ENCODE data around the gene PAX5.
"Not testable (repeated sequence)": the region's sequence is repeated elsewhere in the genome, so short reads cannot be mapped to it uniquely, and the experiment has no call there.

Gene PAX5

DNA sequence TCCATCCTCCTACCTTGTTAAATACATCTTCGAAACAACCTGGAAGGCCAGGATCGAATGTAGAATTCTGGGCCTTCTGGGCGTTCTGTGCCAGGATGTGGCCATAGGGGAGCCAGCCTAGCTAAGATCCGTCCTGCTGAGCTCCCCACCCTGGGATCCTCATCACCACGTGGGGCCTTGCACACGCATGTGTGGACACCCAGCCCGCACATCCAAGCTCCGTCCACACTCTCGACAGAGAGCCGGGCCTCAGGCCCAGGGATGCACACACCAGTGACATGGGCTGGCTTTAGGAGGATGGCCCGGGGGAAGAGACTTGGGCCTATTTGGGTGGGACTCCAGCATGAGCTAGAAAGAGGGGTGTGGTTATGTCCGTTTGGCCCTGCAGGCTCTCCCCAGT, 154.0 kb downstream of the PAX5 start:
- no peak for DNase-seq (ENCODE audit: low read depth, low spot score)

DNA sequence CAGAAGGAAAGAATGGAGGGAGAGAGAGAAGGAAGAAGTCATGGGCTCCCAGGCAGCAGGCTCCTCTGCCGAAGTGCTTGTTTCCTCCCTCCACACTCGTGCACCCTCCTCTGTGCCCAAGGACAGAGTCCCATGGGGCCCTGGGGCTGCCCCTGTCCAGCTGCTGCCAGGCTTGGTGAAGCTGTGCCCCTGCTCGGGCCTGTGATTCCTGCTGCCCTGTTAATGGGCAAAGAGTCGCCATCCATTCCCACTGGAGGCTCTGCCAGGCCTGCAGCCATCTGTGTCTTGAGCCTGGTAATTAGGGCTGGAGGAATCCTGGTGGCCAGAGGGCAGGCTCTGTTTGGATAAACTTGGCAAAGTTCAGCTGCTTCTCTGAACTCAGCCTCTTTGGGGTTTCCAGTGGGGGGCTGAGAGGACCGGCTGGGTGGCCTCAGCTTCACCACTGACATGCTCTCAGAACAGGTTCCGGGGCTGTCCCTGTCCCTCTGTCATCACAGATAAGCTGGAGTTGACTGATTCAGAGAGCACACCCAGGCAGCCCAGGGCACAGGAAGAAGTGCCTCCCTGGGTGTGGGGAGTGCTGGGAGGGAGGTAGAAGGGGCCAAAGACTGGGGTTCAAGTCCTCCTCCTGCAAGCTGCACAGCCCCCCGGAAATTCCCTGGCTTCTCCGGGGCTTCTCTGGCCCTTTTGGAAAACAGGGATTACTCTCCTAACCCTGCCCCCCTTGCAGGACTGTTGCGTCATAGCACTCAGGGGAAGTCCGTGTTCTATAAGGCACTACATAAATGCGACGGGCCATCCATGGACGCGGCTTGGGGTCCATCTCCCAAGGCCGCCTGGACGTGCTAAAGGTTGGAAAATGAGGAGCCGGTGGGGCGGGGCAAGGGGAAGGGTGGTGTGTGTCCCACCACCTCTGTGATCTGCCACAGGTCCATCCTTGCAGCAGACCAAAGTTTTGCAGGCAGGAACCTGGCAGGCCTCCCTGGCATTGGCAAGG, 154.8 kb downstream of the PAX5 start:
- no peak for DNase-seq (ENCODE audit: low read depth, low spot score)

DNA sequence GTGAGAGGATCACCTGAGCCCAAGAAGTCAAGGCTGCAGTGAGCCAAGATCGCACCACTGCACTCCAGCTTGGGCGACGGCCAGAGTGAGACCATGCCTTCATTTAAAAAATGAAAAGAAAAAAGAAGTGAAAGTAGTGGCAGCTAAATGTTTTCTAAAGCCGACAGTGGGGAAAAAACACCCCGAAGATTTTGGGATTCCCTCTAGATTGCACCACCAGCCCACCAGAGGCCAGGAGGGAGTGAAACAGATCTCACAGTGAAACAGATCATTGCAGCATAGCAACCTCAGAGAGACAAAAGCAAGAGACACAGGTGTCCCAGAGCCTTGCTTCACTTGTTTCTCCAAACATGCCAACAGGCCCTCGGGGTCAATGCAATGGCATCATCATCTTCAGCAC, 156.8 kb downstream of the PAX5 start:
- no peak for DNase-seq (ENCODE audit: low read depth, low spot score)

DNA sequence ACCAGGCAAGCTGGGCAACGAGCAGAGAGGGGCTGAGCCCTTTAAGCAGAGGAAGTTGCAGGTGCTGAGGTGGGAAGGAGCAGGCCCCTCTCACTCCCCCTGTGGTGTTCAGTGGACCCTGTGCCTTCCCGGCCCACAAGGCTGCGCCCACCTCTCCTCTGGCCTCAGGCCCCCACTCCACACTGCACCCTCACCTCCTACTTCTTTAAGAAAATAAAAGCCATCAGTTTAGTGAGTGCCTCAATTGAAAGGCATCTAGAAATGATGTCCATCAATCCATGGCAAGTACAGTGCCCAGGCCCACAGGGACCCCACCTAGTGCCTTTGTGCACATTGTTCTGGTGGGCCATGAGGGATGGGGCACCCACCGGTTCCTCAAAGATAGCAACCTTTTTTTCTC, 158.0 kb downstream of the PAX5 start:
- DNase-seq (ENCODE audit: low read depth, low spot score), result no peak

DNA sequence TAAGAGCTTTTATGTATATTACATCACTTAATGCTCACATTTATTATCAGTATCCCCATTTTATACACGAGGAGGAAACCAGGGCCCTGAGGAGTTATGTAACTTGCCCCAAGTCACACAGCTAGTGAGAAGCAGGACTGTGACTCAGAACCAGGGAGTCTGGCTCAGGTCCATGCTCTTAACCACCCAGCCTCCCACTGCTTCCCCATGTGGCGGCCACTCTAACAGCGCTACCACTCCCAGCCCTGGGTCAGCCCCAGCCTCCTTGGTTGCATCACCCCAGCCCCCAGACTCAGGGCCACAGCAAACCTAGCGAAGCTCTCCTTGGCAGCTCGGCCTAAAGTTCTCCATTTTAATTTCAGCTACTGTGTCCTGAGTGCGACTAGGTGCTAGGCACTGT, 159.1 kb downstream of the PAX5 start:
- DNase-seq (ENCODE audit: low read depth, low spot score), result no peak

DNA sequence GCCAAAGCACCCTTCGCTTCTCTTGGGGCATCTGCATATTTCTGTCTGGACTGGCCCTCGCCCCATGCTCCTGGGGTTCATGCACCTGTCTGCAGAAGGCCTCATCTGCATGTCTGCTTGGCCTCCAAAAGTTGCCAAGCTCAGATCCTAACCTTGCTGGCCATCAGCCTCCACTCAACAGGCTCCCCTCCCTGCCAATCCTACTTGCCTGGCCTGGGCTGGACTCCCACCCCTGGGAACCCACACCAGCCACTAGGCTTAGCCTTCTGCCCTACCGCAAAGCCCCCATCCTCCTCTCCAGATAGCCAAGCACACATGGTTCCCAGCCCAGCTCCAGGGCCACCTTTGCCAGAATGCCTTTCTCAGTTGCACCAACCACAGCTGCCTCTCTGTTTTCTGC, 159.8 kb downstream of the PAX5 start:
- DNase-seq (ENCODE audit: low read depth, low spot score), result no peak

DNA sequence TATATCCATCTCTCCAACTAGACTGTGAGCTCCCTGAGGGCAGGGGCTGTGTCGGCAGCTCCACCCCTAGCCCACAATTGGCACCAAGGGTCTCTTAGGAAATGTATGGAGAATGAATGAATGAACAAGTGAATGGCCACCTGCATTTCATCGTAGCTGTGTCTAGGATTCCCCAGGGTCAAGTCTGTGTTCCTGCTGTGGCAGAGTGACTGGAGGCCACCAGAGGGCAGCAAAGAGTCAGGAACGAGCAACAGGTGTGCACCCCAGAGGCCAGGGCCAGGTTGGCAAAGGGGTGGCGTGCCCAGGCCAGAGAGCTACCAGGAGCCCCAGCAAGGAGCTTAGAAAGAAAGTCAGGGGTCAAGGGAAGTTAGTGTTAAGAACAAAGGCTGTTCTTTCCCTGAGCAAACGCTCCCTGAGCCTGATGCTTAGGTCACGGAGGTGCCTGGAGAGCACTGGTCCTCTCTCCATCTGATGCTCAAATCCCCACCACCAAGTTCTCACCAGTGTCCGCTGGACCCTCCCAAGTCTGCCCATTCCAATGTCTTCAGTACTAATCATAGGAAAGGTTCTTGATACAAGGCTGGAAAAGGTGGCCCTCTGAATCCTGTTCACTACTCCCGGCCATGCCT, 160.7 kb downstream of the PAX5 start:
- DNase-seq (ENCODE audit: low read depth, low spot score), result no peak

DNA sequence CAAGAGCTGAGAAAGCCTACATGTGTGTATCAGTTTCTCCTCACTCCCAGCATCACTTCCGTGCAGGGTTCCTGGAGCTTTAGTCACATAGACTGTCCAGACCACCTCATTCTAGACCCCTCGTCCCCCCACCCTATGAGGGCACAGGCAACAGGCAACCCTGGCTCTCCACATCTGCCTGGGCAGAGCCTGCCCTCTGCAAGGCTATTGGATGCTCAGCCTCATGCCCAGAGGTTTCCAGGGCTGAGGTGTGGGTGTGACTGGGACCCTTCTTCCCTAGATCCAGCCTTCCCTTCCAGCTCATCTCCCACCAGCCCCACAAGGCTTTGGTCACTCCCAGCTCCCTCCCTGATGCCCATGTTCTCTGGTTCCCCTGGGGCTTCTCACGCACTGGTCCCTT, 161.4 kb downstream of the PAX5 start:
- no peak for DNase-seq (ENCODE audit: low read depth, low spot score)

DNA sequence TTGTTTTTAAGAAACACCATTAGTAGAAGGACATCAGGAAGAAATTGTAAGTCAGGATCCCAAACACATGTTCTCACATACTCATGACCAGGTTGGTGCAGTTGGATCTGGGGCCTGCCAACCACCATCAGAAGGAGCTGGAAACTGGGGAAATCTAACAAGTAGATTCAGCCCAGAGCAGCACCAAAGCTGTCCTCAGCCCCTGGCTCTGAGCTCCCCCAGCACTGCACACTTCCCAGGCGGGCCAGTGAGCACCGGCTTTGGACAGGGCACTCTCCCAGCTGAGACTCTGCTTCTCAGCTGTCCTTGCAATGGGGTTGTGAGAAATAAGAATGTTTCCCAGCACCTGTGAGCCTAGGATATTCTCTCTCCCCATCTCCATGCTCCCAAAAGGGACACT, 162.5 kb downstream of the PAX5 start:
- DNase-seq (ENCODE audit: low read depth, low spot score), result no peak

DNA sequence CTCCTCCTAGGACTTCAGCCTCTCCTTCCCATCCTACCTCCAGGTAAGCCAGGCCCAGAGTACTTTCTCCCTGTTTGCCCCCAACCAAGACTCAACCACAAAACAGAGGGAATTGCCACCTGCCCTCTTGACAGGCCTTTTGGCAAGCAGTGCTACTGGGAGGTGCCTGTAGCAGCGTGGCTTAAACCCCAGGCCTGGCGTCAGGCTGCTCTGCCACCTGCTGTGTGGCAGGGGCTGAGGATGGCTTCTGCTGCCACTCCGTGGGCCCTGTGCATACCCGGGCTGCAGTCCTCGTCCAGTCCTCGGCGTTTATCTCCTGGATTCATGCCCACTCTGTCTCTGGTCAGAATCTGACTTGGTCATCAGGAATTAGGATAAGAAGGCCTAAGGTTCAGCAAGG, 163.1 kb downstream of the PAX5 start:
- no peak for DNase-seq (ENCODE audit: low read depth, low spot score)

DNA sequence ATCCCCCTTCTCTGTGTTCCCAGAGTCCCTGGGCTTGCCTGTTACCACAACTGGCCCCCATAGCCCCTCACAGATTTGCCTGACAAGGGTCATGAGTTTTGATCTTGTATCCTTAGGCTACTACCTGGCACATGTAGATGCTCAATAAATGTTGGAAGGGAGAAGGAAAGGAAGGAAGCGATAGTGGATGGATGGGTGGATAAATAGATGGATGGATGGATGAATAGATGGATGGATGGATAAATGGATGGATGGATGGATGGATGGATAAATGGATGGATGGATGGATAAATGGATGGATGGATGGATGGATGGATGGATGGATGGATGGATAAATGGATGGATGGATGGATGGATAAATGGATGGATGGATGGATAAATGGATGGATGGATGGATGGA, 164.5 kb downstream of the PAX5 start:
- not testable (repeated sequence) for DNase-seq (ENCODE audit: low read depth, low spot score)

DNA sequence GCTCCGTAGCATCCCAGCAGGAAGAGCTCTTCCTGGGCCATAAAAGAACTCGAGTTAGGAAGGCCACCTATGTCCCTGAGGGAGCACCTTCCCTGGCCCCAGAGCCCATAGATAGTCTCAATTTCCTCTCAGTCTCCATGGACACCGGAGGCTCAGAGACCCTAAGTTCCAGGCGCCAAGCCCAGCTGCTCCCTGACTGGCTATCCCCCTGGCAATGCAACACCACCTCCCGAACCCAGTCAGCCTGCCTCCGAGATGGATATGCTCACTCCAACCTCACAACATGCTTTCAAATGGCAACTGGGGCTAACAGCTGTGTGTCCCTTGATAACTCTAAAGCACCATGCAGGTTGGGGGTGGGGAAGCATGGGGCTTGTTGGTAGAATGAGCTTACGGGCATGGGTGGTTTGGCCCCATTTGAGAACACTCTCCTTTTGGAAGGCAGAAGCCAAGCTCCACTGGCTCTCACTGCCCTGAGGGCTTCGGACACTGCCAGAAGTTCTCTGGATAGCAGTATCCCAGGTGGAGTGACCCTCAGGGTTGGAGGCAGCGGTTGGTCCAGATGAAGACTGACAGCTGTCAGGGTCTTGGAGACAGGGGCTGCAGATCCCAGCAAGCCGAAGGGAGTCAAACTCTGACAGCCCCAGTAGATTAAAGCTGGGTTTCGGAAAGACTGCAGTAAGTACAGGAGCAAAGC, 165.3 kb downstream of the PAX5 start:
- no peak for DNase-seq (ENCODE audit: low read depth, low spot score)

DNA sequence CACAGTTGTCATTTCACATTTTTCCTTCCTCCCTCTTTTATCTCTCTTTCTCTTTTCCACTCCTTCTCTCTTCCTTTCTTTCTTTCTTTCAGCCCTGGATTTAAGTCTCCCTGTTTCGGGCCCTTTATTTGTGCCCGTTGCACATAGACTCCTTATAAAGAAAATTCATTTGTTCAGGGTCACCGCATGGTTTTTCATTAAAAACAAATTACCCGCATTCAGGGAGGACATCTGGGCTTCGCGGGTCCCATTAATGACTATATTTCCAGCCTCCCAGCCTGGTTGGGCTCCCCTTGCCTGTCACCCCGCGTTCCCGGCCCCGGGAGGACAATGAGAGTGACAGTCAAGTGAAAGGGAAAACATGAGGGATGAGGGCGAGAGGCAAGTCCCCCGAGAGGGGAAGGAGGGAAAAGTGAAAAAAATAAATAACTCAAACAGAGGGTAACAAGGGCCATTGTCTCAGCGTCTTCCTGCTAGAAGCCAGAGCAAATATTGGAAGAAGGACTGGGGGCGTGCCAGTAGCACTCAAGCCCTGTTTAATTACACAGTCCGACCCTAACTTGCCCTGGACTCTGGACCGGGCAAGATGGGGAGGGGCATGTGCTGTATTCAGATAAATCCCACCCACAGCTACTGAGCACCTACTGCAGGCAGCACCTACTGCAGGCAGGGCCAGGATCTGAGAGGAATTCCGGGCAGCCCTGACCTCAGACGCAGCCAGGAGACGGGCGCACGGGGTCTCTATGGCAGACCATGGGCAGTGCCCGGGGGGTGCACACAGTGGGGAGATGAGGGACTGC, 166.2 kb downstream of the PAX5 start:
- DNase-seq (ENCODE audit: low read depth, low spot score), result no peak

DNA sequence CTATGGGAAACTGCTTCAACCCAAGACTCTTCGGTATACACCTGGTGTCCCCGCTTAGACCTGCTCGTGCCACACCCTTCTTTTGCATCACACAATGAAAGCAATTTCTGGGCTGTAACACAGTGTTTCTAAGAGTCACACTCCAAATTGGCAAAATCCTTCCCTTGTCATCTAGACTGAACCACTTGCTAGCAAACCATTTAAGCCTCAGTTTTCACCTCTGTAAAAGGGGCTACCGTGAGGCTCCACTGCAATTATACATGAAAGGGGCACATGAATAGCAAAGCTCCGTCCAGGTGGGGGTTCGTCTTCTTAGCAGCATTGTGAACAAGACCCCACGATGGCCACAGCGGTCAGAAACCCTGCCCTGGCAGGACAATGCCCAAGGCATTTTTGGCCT, 166.8 kb downstream of the PAX5 start:
- DNase-seq (ENCODE audit: low read depth, low spot score), result no peak

DNA sequence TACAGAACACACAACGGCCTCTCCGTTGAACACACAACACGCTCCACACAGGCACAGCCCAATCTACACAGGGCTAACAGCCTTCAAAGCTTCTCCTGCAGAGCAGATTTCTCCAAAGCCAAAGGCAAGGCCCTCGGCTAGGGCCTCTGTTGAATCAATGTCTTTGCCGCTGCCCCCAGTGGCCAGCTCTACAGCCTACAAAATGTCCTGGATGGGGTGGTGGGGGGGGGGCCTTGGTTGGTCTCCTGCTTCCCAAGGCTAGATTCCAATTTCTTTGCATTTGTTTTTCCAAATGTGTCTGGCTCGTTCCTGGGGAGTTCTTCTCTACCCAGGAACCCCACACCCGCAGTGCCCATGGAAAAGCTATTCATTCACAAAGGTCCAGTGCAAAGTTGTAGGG, 167.2 kb downstream of the PAX5 start:
- DNase-seq (ENCODE audit: low read depth, low spot score), result no peak

DNA sequence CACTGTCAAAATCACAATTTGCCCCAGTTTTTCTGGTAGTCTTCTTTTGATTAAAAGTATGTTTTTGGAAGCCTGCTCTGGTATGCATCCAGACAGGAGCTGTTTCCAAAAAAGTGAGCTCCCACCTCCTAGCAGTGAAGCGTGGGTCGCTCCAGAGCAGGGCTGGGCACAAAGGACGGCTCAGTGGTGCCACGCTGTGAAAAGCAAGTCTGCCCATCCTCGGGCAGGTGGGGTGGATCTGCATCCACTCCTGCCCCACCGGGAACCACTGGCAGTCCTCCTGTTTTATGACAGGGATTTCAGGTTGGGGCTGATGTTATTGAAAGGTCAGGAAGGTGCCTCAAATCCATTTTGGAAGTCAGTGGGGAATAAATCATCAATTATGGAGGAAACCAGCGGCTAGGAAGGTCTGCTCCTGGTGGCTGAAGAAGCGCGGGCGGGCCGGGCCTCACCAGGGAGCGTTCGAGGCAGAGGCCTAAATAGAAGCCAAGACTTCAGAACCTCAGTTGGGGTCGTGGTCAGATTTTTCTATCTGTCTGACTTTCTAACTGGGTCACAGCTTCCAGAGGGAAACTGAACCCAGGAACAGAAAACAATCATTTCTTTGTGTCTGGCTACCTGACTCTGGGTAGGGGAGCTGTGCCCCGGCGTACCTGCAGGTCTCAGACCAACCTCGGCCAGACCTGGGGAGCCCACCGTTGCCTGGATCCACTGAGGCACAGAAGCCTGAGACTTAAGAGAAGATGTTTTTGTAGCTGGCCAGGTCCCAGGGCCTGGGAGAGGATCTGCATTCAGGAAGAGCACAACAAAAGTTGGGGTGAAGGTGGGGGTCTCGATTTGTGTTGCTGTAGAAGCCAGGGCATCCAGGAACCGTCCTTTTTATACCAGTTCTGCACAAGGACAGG, 168.1 kb downstream of the PAX5 start:
- DNase-seq (ENCODE audit: low read depth, low spot score), result no peak

DNA sequence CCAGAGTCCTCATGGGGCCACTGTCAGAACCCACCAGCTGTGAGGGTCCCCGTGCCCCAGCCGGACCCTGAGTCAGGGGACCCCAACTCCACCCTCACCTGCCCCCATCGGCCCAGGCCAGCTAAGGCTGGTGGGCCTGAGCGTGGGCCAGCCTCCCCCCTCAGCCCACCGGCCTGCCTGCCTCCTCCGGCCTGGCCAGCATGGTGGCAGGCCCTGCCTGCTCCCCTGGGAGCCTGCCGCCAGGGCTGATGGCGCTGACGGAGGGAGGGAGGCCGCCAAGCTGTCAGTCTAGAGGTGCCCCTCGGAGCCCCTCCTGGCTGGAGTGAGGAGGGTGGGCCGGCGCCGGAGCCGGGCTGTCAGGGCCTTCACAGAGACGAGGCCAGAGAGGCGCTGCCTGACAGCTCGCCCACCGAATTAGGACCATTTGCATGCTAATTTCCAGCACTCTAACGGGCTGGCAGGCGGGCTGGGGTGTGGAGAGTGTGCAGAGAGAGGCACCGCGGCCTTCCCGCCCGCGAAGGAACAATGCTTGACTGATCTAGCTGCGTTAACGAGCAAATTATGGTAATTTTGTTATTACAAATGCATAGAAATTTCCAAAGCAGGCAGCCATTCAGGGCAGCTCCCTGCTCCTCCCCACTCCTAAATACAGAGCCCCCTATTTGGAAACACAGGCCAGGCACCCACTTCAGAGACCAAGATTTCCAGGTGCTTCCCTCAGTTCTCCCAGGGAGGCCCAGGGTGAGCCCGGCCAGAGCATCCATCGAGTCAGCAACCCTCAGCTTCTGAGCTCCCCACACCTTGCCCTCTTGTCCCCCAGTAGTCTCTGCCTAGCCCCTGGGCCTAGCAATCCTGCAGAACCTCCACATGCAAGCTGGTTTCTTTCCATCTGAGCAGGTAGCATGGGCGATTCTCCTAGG, 169.3 kb downstream of the PAX5 start:
- no peak for DNase-seq (ENCODE audit: low read depth, low spot score)

DNA sequence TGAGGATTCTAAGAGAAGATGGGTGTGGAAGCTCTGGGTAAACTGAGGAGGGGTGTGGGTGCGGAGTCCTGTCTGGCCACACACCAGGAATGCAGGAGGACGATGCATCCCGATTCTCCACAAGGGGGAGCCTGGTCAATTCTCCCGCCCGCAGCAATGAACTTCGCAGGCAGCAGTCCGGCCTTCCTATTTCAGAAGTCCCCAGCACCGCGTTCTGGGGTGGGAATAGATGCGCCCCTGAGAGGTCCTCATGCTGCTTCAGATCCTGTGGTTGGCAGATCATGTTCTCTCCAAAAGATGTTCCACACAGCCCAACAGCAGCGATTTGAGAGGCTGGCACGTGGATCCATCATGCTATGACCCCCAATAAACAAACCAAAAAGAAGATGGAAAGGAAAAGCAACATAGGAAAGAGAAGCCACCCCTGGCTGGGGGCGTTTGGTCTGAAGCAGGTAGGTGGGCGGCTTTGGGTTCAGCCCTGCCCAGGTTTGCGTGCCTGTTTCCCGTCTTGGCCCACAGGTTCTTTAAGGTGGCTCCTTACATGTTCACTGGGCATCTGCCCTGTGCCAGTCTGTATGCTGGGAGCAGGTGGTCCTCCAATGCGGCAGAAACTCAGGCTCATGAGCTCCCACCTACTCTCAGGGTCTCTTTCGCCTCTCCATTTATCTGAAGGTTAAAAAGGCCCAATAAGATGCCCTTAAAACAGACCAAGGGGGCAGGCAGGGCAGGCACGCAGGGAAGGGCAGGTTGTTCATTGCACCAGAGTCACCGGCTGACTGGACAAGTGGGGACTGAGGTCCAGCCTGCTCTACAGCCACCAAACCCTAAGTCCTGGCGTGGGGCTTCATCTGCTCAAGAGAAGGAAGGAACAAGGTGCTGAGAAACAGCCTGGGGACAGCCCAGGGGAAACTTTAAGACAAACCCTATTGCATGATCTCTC, 171.6 kb downstream of the PAX5 start:
- DNase-seq (ENCODE audit: low read depth, low spot score), result no peak
